ENCODE data around the gene KRTAP12-2. TPM values are rescaled to one million over a fixed set of nuclear protein-coding genes. Genes with fewer than 3 reads are reported as not detected.

KRTAP12-2 gene
- total RNA-seq, 3 donors from 2014 or later = not detected

DNA sequence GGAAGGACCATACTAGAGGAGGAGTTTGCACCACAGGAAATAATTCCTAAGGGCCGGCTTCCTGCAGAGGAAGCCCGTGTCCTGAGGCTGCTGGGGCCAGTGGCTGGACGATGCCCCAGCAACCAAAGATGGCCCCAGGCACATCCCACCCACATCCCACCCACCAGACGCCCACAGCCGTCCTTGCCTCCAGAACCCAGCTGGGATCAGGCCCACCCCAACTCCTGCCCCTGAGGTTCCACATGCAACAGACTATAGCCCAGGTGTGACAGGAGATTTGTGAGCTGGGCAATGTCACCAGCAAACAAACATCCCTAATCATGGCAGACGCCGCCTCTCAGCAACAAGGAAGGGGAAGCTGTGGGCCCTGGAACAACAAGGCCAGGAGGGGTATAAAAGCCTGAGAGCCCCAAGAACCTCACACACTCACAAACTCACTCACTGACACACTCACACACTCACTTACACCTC lies 40.0 kb downstream of the KRTAP12-2 start, which contains the start of gene KRTAP10-9:
Gene KRTAP10-9, plus strand, starts transcription at position 421 of the 471 bp plus-strand sequence. CDS start 79 bp downstream, outside the sequence.
- peaks cover 29 to 45% of the 10 kb centered on the region in 2 donors for H3K9me3 ChIP-seq

DNA sequence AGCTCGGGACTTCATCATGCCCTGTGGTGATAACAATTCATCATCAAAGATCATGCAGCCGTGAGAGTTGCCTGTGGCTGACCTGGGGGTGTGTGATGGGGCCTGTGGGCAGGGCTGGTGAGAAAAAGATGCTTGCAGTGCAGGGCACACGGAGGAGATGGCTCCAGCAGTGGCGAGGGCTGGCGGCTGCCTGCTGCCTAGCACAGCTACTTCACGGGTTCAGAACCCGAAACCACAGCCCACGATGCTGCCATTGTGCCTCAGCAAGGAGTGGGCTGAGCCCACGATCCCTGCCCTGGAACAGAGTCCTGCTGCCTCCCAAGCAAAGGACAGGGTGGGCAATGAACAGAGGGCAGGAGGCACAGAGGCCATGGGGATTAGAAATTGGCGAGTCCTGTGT lies 40.5 kb downstream of the KRTAP12-2 start:
- no peaks in the 10 kb centered on the region for H3K36me3 ChIP-seq
- peaks cover 0 to 17% of the 10 kb centered on the region in 2 donors for H3K27me3 ChIP-seq
- H3K4me1 ChIP-seq = no peaks in the 10 kb centered on the region
- TF ChIP-seq, protein P1, sequence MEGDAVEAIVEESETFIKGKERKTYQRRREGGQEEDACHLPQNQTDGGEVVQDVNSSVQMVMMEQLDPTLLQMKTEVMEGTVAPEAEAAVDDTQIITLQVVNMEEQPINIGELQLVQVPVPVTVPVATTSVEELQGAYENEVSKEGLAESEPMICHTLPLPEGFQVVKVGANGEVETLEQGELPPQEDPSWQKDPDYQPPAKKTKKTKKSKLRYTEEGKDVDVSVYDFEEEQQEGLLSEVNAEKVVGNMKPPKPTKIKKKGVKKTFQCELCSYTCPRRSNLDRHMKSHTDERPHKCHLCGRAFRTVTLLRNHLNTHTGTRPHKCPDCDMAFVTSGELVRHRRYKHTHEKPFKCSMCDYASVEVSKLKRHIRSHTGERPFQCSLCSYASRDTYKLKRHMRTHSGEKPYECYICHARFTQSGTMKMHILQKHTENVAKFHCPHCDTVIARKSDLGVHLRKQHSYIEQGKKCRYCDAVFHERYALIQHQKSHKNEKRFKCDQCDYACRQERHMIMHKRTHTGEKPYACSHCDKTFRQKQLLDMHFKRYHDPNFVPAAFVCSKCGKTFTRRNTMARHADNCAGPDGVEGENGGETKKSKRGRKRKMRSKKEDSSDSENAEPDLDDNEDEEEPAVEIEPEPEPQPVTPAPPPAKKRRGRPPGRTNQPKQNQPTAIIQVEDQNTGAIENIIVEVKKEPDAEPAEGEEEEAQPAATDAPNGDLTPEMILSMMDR (IDR thresholded peaks at IDR 0.05) = no peak
- TF ChIP-seq POLR2A (IDR thresholded peaks at IDR 0.05) (no peak), POLR2AphosphoS5 (IDR thresholded peaks at IDR 0.05) (no peak)
- H3K27ac ChIP-seq = no peak overlapping the region
- intact Hi-C loops (cut with DNase I; ENCODE audit: low total_unique reads) = no loop called here
- no peak for DNase-seq (ENCODE audit: low spot score in 2 of 2)
- peaks cover 24 to 40% of the 10 kb centered on the region in 2 donors for H3K9me3 ChIP-seq
- H3K4me3 ChIP-seq = no peak overlapping the region

More for the DNA sequence above, 40.0 kb downstream of the KRTAP12-2 start, which contains the start of gene KRTAP10-9:
- intact Hi-C loops (cut with DNase I; ENCODE audit: low total_unique reads) = no loop called here
- H3K36me3 ChIP-seq = no peaks in the 10 kb centered on the region
- no peak within 1 kb of the TSS for H3K27ac ChIP-seq
- DNase-seq (ENCODE audit: low spot score in 2 of 2) = no peak
- no peaks in the 10 kb centered on the region for H3K4me1 ChIP-seq
- H3K4me3 ChIP-seq = no peak within 1 kb of the TSS
- peaks cover 0 to 17% of the 10 kb centered on the region in 2 donors for H3K27me3 ChIP-seq
- no peak for TF ChIP-seq POLR2AphosphoS5 (IDR thresholded peaks at IDR 0.05)
- TF ChIP-seq, protein P1 (IDR thresholded peaks at IDR 0.05) = no peak
- TF ChIP-seq POLR2A (IDR thresholded peaks at IDR 0.05) = no peak

DNA sequence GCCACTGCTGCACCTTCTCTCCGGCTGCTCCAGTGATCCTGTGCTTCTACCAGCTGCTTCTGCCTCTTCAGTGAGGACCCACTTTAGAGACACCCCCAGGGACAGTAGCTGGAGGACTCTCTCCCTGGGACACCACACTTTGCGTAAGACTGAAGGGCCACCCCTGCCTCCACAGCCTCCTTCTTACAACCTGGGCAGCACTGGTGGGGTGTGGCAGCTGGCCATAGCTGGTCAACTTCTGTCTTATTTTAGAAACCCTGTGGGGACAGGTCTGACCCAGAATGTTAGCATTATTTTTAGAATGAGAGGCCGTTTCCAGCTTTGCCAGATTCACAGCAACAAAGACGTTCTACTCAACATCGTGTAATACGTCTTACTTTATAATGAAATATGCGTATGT lies 41.0 kb downstream of the KRTAP12-2 start:
- no peak for DNase-seq (ENCODE audit: low spot score in 2 of 2)
- peaks cover 0 to 17% of the 10 kb centered on the region in 2 donors for H3K27me3 ChIP-seq
- H3K9me3 ChIP-seq = peaks cover 19 to 35% of the 10 kb centered on the region in 2 donors
- TF ChIP-seq POLR2A (IDR thresholded peaks at IDR 0.05) (no peak), POLR2AphosphoS5 (IDR thresholded peaks at IDR 0.05) (no peak)
- TF ChIP-seq, protein P1 (IDR thresholded peaks at IDR 0.05) = no peak
- intact Hi-C loops (cut with DNase I; ENCODE audit: low total_unique reads) = no loop called here
- H3K36me3 ChIP-seq = no peaks in the 10 kb centered on the region
- no peak overlapping the region for H3K27ac ChIP-seq
- H3K4me1 ChIP-seq = no peaks in the 10 kb centered on the region
- no peak overlapping the region for H3K4me3 ChIP-seq

DNA sequence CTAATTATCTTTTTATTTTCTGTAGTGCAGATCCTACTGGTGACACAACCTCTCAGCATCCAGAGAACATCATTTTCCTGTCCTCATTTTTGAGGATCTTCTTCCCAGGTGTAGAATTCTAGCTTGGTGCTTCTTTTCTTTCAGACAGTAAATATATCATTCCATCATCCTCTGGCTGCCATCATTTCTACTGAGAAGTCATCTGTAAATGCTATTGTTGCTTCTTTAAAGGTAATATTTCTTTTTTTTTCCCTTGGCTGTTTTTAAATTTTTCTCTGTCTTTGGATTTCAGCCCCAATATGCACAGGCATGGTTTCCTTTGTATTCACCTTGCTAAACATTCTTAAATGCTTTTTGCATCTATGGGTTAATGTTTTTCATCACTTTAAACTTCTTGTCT lies 43.2 kb downstream of the KRTAP12-2 start:
- intact Hi-C loops (cut with DNase I; ENCODE audit: low total_unique reads) = no loop called here
- Histone ChIP-seq H3K27me3 (peaks cover 0 to 20% of the 10 kb centered on the region in 2 donors), H3K4me1 (no peaks in the 10 kb centered on the region), H3K9me3 (peaks cover 11 to 38% of the 10 kb centered on the region in 2 donors), H3K36me3 (no peaks in the 10 kb centered on the region), H3K27ac (no peak overlapping the region), H3K4me3 (no peak overlapping the region)
- no peak for TF ChIP-seq POLR2A (IDR thresholded peaks at IDR 0.05)
- TF ChIP-seq, protein P1 (IDR thresholded peaks at IDR 0.05) = no peak
- TF ChIP-seq POLR2AphosphoS5 (IDR thresholded peaks at IDR 0.05) = no peak
- DNase-seq (ENCODE audit: low spot score in 2 of 2) = no peak

DNA sequence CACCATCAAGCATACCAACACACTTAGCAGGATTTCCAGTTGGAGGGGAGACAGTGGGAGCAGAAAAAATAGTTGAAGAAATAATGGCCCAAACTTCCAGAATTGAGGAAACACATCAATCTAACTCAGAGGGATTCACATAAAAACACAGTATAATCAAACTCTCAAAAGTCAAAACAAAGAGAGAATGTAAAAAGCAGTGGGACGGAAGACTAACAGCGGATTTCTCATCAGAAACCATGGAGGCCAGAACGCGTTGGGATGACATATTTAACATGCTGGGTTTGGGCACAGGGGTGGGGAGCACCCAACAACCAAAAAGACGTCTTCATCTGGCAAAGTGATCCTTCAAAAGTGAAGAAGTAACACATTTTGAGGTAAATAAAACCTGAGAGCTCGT lies 46.8 kb downstream of the KRTAP12-2 start:
- Histone ChIP-seq H3K4me1 (no peaks in the 10 kb centered on the region), H3K27ac (no peak overlapping the region), H3K27me3 (peaks cover 0 to 23% of the 10 kb centered on the region in 2 donors), H3K9me3 (peaks cover 11 to 35% of the 10 kb centered on the region in 2 donors), H3K4me3 (no peak overlapping the region), H3K36me3 (no peaks in the 10 kb centered on the region)
- intact Hi-C loops (cut with DNase I; ENCODE audit: low total_unique reads) = no loop called here
- TF ChIP-seq, protein P1 (IDR thresholded peaks at IDR 0.05) = no peak
- no peak for TF ChIP-seq POLR2A (IDR thresholded peaks at IDR 0.05)
- no peak for TF ChIP-seq POLR2AphosphoS5 (IDR thresholded peaks at IDR 0.05)
- DNase-seq (ENCODE audit: low spot score in 2 of 2) = no peak
